ENCODE results near the gene BYSL.
"Not testable (repeated sequence)": the region's sequence is repeated elsewhere in the genome, so short reads cannot be mapped to it uniquely, and the experiment has no call there.

The BYSL gene

DNA sequence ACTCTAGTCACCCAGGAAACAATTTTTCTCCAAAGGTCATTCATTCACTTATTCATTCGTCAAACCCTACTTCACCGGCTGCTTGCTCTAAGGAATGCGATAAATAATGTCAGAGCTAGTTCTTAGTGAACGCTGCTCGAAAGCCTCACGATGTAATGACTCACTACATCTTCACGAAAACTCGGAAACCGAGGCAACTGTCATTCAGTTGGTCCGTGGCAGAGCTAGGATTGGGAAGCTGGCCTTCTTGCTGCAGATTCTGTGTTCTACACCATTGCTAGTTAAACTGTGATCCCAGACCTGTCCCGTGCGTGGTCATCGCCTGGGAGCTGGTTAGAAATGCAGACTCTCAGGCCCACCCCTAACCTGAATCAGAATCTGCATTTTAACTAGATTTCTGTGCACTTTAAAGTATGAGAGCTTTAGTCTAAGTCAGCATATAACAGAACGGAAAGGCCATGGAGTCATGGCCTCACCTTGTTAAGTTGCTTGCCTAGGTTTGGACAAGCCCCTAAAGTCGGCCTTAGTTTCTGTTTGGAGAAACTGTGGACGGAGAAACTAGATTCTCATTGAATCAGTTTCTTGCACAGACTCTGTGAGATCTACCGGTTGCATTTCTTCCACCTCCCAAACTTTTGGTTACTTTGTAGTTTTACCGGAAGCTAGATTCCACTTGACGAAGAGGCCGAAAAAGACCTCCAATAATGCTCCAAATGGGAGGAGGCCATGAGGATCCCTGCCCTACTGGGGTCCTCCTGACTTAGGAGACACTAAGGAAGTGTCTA, 21.0 kb downstream of the BYSL start:
- peak overlapping the region; percentile 78 for H3K4me3 ChIP-seq (ENCODE audit: low read depth, low read length)
- no peak for TF ChIP-seq CTCF (IDR thresholded peaks at IDR 0.05; ENCODE audit: low read depth, low read length)

DNA sequence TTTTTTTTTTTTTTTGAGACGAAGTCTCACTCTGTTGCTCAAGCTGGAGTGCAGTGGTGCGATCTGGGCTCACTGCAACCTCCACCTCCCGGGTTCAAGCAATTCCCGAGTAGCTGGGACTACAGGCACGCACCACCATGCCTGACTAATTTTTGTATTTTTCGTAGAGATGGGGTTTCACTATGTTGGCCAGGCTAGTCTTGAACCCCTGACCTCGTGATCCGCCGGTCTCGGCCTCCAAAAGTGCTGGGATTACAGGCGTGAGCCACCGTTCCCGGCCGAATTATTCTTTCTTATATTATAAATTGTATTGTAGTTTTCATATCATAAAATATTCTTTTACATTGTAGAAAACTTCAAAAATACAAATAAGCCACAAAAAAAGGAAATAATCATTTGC, 21.6 kb downstream of the BYSL start:
- H3K4me3 ChIP-seq (ENCODE audit: low read depth, low read length) = not testable (repeated sequence)

- TF ChIP-seq CTCF (IDR thresholded peaks at IDR 0.05; ENCODE audit: low read depth, low read length) = no peak
- no peak overlapping the region for H3K4me3 ChIP-seq (ENCODE audit: low read depth, low read length)
Observed at GRCh38 chr6:41943456-41943855, 22.2 kb downstream of the BYSL start.

DNA sequence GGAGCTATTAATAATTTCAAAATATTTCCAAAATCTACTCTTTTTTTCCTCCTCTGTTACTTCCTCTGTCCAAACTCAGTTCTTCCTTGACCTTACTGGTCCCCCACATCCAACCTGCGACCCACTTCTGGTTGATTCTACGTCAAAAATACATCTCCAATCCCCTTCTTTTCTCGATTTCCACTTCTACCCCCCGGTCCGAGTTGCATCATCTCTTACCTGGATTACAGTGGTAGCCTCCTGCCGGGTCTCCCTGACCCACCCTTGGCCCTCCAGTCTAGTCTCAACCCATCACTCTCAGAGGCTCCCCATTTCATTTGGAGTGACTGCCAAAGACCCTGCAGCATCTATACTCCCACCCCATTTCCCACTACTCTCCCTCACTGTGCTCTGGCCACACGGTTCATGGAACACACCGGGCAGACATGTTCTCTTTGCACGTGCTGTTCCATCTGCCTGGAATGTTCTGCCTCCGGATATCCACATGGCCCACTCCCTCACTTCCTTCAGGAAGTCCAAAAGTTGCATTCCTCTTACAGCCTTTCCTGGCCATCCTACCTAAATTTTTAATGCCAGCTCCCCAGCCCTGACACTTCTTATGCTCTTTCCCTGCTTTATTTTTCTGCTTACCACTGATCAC, 26.4 kb downstream of the BYSL start:
- no peak for TF ChIP-seq CTCF (IDR thresholded peaks at IDR 0.05; ENCODE audit: low read depth, low read length)
- no peak overlapping the region for H3K4me3 ChIP-seq (ENCODE audit: low read depth, low read length)

DNA sequence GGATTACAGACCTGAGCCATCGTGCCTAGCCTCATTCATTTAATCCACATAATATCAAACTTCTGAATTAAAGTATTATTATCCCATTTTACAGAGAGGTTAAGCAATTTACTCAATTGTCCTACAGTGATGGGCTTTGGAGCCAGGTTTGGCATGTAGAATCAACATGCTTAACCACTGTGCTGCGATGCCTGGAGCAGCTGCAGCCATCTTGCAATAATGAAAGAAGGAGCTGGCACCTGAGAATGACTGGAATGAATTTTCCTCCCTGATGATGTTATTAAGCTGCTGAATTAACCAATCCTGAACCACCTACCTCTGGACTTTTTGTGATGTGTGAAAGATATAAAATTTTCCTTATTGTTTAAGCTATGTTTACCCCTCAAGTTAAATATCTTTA, 33.4 kb downstream of the BYSL start:
- no peak for TF ChIP-seq CTCF (IDR thresholded peaks at IDR 0.05; ENCODE audit: low read depth, low read length)
- H3K4me3 ChIP-seq (ENCODE audit: low read depth, low read length) = no peak overlapping the region

GRCh38 chr6:41955412-41955811, 34.1 kb downstream of the BYSL start:
- H3K4me3 ChIP-seq (ENCODE audit: low read depth, low read length) = no peak overlapping the region
- TF ChIP-seq CTCF (IDR thresholded peaks at IDR 0.05; ENCODE audit: low read depth, low read length) = no peak

GRCh38 chr6:41957117-41957516, 35.8 kb downstream of the BYSL start:
- H3K4me3 ChIP-seq (ENCODE audit: low read depth, low read length) = no peak overlapping the region
- TF ChIP-seq CTCF (IDR thresholded peaks at IDR 0.05; ENCODE audit: low read depth, low read length) = no peak
